ENCODE data around the gene LRP1. TPM values are rescaled to one million over a fixed set of nuclear protein-coding genes. Genes with fewer than 3 reads are reported as not detected.

LRP1 gene
- total RNA-seq, 1 donor from 2014 or later = 95.7 TPM

DNA sequence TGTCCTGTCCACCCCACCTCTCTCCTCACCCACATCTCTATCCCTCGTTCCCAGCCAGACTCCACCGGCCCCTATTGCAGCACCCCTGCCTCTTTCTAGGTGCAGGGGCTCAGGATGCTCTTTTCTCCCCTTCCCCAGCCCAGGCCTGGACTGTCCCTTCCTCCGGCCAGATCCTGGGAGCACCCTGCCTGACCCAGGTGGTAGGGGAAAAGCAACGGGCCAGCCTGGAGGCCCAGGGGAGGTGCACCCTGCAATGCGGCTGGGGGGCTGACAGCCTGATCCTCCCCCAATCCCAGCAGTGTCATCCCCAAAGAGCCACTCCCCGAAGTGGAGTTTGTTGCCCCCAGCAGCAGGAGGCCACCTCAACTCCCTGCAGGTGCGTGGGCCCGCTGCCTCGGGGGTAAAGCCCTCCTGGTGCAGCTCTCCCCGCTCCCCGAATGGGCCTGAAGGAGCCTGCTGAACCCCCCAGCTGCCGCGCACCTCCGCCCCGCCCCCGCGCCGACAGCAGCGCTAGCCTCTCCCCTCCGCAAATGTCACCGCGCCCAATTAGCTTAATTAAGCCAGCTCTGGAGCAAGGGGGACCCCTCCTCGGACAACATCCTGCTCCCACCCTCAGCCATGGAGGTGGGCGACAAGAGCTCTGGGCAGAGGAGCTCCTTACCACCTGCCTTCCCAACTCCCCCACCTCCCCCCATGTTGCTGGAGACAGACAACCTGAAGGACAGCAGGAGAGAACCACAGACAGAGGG, 93.1 kb downstream of the LRP1 start:
- H3K27ac Mint-ChIP-seq = no peak overlapping the region
- no peaks in the 10 kb centered on the region for H3K36me3 Mint-ChIP-seq (ENCODE audit: insufficient read depth)
- H3K9me3 Mint-ChIP-seq (ENCODE audit: low read depth) = no peaks in the 10 kb centered on the region
- H3K27me3 Mint-ChIP-seq = peaks cover 86% of the 10 kb centered on the region
- H3K4me1 Mint-ChIP-seq (ENCODE audit: low read depth) = peaks cover 38% of the 10 kb centered on the region
- DNase-seq (ENCODE audit: low spot score, unreplicated experiment) = no peak
- TF ChIP-seq, protein P1, sequence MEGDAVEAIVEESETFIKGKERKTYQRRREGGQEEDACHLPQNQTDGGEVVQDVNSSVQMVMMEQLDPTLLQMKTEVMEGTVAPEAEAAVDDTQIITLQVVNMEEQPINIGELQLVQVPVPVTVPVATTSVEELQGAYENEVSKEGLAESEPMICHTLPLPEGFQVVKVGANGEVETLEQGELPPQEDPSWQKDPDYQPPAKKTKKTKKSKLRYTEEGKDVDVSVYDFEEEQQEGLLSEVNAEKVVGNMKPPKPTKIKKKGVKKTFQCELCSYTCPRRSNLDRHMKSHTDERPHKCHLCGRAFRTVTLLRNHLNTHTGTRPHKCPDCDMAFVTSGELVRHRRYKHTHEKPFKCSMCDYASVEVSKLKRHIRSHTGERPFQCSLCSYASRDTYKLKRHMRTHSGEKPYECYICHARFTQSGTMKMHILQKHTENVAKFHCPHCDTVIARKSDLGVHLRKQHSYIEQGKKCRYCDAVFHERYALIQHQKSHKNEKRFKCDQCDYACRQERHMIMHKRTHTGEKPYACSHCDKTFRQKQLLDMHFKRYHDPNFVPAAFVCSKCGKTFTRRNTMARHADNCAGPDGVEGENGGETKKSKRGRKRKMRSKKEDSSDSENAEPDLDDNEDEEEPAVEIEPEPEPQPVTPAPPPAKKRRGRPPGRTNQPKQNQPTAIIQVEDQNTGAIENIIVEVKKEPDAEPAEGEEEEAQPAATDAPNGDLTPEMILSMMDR (IDR thresholded peaks at IDR 0.05; ENCODE audit: unreplicated experiment) = no peak
- H3K4me3 Mint-ChIP-seq (ENCODE audit: low read depth) = no peak overlapping the region

DNA sequence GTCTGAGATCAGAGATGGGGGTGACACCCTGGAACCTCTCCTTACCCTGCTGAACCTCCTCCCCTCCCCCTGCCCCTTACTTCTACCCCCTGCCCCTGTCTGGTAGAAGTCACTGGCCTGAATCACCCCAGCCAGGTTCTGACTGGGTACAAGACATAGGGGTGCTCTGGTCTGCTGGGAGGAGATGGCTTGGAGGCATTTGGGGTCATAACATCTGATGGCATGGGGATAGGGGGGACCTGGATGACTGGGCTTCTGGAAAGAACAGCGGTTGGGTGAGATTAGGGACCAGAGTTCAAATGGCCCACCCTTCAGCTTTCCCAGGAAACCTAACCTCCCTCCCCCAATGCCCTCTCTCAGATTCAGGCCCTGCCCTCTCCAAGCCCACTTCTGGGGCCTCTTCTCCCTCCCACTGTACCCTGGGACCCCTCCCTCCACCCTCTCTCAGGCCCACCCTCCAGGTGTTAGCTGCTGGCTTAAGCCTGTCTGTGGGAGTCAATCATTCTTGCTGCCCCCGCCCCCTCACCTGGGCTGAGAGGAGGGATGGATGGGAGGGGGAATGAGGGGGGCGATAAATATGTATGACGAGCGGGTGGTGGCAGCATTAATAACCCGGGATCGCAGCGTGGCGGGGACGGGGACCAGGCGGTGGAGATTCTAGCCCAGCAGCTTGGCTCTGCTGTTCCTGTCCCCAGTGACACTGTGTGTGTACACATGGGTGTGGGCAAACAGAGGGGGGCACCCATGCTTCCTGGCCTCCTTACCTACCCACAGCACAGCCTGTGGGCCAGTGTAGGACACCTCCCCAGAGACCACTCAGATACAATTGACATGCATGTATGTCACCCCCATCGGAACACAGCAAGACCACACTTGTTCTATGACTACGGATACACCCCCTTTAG, 94.3 kb downstream of the LRP1 start:
- Mint-ChIP-seq H3K27me3 (peaks cover 88% of the 10 kb centered on the region), H3K4me3 (ENCODE audit: low read depth) (no peak overlapping the region), H3K27ac (no peak overlapping the region), H3K9me3 (ENCODE audit: low read depth) (no peaks in the 10 kb centered on the region), H3K4me1 (ENCODE audit: low read depth) (peaks cover 42% of the 10 kb centered on the region), H3K36me3 (ENCODE audit: insufficient read depth) (no peaks in the 10 kb centered on the region)
- TF ChIP-seq, protein P1 (IDR thresholded peaks at IDR 0.05; ENCODE audit: unreplicated experiment) = no peak
- no peak for DNase-seq (ENCODE audit: low spot score, unreplicated experiment)

DNA sequence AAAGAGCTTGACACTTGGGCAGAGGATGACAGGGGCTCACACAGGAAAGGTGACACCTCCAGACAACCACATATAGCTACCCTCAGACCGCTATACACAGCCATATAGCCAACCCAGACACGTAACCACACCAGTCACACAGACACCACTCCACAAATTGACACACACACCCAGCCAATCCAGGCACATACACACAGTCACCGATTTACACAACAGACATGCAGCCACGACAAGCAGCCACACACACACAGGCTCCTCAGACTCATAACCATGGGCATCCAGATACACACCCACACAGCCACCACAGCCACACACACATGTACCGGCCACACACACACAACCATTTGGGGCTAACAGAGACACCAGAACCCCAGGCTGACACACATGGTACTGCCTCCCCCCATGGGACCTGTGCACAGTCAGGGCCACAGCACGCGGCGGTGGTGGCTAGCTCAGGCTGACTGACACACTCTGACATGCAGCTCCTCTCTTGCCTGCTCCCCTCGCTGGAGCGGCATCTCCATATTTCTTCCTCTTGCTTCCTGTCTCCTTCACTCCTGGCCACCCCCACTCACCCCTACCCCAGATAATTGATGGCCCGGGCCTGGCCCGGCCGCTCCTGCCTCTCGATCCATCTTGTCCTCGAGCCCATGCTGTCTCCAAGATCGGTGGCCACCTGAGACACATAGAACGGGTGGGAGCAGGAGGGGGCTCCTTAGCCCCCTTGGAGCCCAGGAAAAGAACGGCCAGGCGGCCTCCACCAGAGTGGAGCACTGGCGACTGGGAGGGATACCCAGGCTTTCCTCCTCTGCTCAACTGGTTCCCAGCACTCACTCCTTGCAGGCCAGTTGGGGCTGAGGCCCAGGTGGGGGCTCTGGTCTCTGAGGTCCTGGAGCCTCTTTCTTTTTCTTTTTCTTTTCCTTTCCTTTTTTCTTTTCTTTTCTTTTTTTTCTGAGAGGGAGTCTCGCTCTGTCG, 95.2 kb downstream of the LRP1 start:
- H3K27ac Mint-ChIP-seq = peak overlapping the region; percentile 6
- peaks cover 45% of the 10 kb centered on the region for H3K4me1 Mint-ChIP-seq (ENCODE audit: low read depth)
- DNase-seq (ENCODE audit: low spot score, unreplicated experiment) = no peak
- no peaks in the 10 kb centered on the region for H3K36me3 Mint-ChIP-seq (ENCODE audit: insufficient read depth)
- H3K4me3 Mint-ChIP-seq (ENCODE audit: low read depth) = no peak overlapping the region
- peaks cover 79% of the 10 kb centered on the region for H3K27me3 Mint-ChIP-seq
- TF ChIP-seq, protein P1 (IDR thresholded peaks at IDR 0.05; ENCODE audit: unreplicated experiment) = no peak
- H3K9me3 Mint-ChIP-seq (ENCODE audit: low read depth) = no peaks in the 10 kb centered on the region

DNA sequence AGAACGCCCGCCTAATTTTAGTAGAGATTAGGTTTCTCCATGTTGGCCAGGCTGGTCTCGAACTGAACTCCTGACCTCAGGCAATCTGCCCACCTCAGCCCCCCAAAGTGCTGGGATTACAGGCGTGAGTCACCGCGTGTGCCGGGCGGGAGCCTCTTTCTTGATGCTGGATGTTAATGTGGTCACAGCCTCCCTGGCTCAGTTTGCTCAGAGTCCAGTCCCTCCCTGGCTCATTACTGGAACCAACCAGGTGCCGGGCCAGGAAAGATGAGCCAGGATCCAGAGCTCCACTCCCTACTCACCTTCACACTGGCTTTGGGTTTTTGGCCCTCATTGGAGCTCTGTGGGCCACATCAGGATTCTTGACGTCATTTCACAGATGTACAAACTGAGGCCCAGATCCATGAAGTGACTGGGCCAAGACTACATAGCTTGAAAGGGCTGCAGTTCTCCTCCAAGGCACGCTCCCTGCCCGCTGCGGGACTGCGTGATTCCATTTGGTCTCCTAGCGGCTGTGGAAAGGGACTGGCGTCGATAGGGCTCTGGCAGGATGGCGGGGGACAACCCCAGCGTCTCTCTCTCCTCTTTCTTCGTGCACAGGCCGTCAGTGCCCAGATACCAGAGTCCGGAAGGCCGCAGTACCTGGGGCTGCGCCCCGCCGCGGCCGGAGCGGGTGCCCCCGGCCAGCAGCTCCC, 96.1 kb downstream of the LRP1 start:
- TF ChIP-seq, protein P1 (IDR thresholded peaks at IDR 0.05; ENCODE audit: unreplicated experiment) = no peak
- no peak for DNase-seq (ENCODE audit: low spot score, unreplicated experiment)
- H3K27ac Mint-ChIP-seq = no peak overlapping the region
- H3K4me1 Mint-ChIP-seq (ENCODE audit: low read depth) = peaks cover 42% of the 10 kb centered on the region
- H3K4me3 Mint-ChIP-seq (ENCODE audit: low read depth) = no peak overlapping the region
- peaks cover 69% of the 10 kb centered on the region for H3K27me3 Mint-ChIP-seq
- no peaks in the 10 kb centered on the region for H3K36me3 Mint-ChIP-seq (ENCODE audit: insufficient read depth)
- H3K9me3 Mint-ChIP-seq (ENCODE audit: low read depth) = no peaks in the 10 kb centered on the region
